Measurements from ENCODE around the gene BTG4.

Gene BTG4

GRCh38 chr11:111512296-111513239, at the start of gene BTG4:
Gene BTG4, minus strand, starts transcription at chr11:111512386. Its CDS starts 13,610 bp downstream, at chr11:111498776.
- DNase-seq, result no peak

- no peak for DNase-seq
These were observed 49.7 kb upstream of the BTG4 start for GRCh38 chr11:111561791-111562325.

- no peak for DNase-seq
These were observed 49.1 kb upstream of the BTG4 start for GRCh38 chr11:111561306-111561705.

GRCh38 chr11:111560800-111561199, 48.6 kb upstream of the BTG4 start:
- DNase-seq, result no peak

GRCh38 chr11:111559800-111560464, 47.7 kb upstream of the BTG4 start:
- no peak for DNase-seq

GRCh38 chr11:111557425-111558111, 45.4 kb upstream of the BTG4 start:
- no peak for DNase-seq

- DNase-seq, result no peak
These were observed 43.1 kb upstream of the BTG4 start for GRCh38 chr11:111555255-111555654.

GRCh38 chr11:111554532-111554931, 42.3 kb upstream of the BTG4 start:
- no peak for DNase-seq

- DNase-seq, result no peak
These were observed 38.1 kb upstream of the BTG4 start for GRCh38 chr11:111550258-111550657.

- no peak for DNase-seq
These were observed 37.6 kb upstream of the BTG4 start for GRCh38 chr11:111549869-111550203.

- DNase-seq, result no peak
These were observed 37.1 kb upstream of the BTG4 start for GRCh38 chr11:111549196-111549868.

GRCh38 chr11:111548525-111548924, 36.3 kb upstream of the BTG4 start:
- no peak for DNase-seq

GRCh38 chr11:111542606-111543275, 30.6 kb upstream of the BTG4 start:
- DNase-seq, result no peak

GRCh38 chr11:111541254-111542061, 29.3 kb upstream of the BTG4 start:
- DNase-seq, result no peak

GRCh38 chr11:111540937-111541253, 28.7 kb upstream of the BTG4 start:
- no peak for DNase-seq

GRCh38 chr11:111540114-111540936, 28.1 kb upstream of the BTG4 start, which contains the start of gene LAYN:
Gene LAYN, plus strand, starts transcription at chr11:111540720. Its CDS starts 124 bp downstream, at chr11:111540844.
- no peak for DNase-seq

GRCh38 chr11:111539426-111540113, 27.4 kb upstream of the BTG4 start:
- DNase-seq, result no peak

- DNase-seq, result no peak
These were observed 26.4 kb upstream of the BTG4 start for GRCh38 chr11:111538407-111539114.

GRCh38 chr11:111537336-111537860, 25.2 kb upstream of the BTG4 start:
- DNase-seq, result no peak
